Liver (tissue), 9 donors: ENCODE measurements around the gene ZNF341. TPM values are rescaled to one million over a fixed set of nuclear protein-coding genes. Genes with fewer than 3 reads are reported as not detected.

Experiments
- DNase-seq: peaks from one replicate; pipeline ENCODE4 v3.0.0-alpha.2; 2017; ENCODE audit warnings: low spot score
- H3K27ac ChIP-seq, 2 donors: one replicate each; pipeline ENCODE4 v1.7.0; 2013; ENCODE audit warnings: inconsistent platforms in 2 of 2, low read length in 2 of 2, control low read depth in 1 of 2, low read depth in 1 of 2, mild to moderate bottlenecking in 1 of 2
- H3K27me3 ChIP-seq, 4 donors: one replicate each; pipeline versions ENCODE4 v1.6.1 to v1.7.0; 2013; ENCODE audit warnings: low read length in 3 of 4, inconsistent platforms in 1 of 4, mild to moderate bottlenecking in 1 of 4, moderate library complexity in 1 of 4; ENCODE audit not compliant: control insufficient read depth in 4 of 4, insufficient read depth in 4 of 4
- H3K36me3 ChIP-seq, 4 donors: one replicate each; pipeline versions ENCODE4 v1.6.1 to v1.7.0; 2013; ENCODE audit warnings: low read length in 3 of 4, mild to moderate bottlenecking in 3 of 4, low read depth in 1 of 4, moderate library complexity in 1 of 4; ENCODE audit not compliant: control insufficient read depth in 4 of 4, insufficient read depth in 3 of 4
- H3K4me1 ChIP-seq, 4 donors: one replicate each; pipeline versions ENCODE4 v1.6.1 to v1.7.0; 2013; ENCODE audit warnings: low read length in 3 of 4, mild to moderate bottlenecking in 3 of 4, moderate library complexity in 1 of 4; ENCODE audit not compliant: control insufficient read depth in 4 of 4, insufficient read depth in 4 of 4
- H3K4me3 ChIP-seq, 3 donors: one replicate each; pipeline versions ENCODE4 v1.6.1 to v1.7.0; 2013; ENCODE audit warnings: low read length in 3 of 3, control low read depth in 1 of 3, low read depth in 1 of 3, mild to moderate bottlenecking in 1 of 3
- H3K9ac ChIP-seq, 2 donors: one replicate each; pipeline ENCODE4 v1.7.0; 2013; ENCODE audit warnings: low read length in 2 of 2, mild to moderate bottlenecking in 2 of 2, moderate library complexity in 2 of 2, control low read depth in 1 of 2, low read depth in 1 of 2
- H3K9me3 ChIP-seq, 4 donors: one replicate each; pipeline versions ENCODE4 v1.6.1 to v1.7.0; 2013; ENCODE audit warnings: low read length in 3 of 4; ENCODE audit not compliant: control insufficient read depth in 4 of 4
- EGR1 ChIP-seq, 2 donors: IDR thresholded peaks; 2 replicates each; pipeline ENCODE4 v1.6.1; 2016 to 2018; ENCODE audit warnings: antibody characterized with exemption in 2 of 2, low read depth in 2 of 2
- FOXA1 ChIP-seq: IDR thresholded peaks from 2 replicates; pipeline ENCODE4 v1.6.1; 2016; ENCODE audit warnings: antibody characterized with exemption
- FOXA2 ChIP-seq: IDR thresholded peaks from 2 replicates; pipeline ENCODE4 v1.6.1; 2016; ENCODE audit warnings: antibody characterized with exemption
- GABPA ChIP-seq, 2 donors: IDR thresholded peaks in 1 of 2; conservative IDR thresholded peaks in 1 of 2; 2 replicates each; pipeline ENCODE4 v1.6.1; 2016; ENCODE audit warnings: antibody characterized with exemption in 2 of 2, mild to moderate bottlenecking in 1 of 2, moderate library complexity in 1 of 2
- HNF4G ChIP-seq: IDR thresholded peaks from 2 replicates; pipeline ENCODE4 v1.6.1; 2016; ENCODE audit warnings: antibody characterized with exemption
- MAX ChIP-seq: IDR thresholded peaks from 2 replicates; pipeline ENCODE4 v1.6.1; 2016; ENCODE audit warnings: antibody characterized with exemption
- NR2F2 ChIP-seq: IDR thresholded peaks from 2 replicates; pipeline ENCODE4 v1.6.1; 2016; ENCODE audit warnings: antibody characterized with exemption
- RAD21 ChIP-seq, 2 donors: IDR thresholded peaks; 2 replicates each; pipeline ENCODE4 v1.6.1; 2016; ENCODE audit warnings: antibody characterized with exemption in 2 of 2, mild to moderate bottlenecking in 2 of 2
- REST ChIP-seq: IDR thresholded peaks from 2 replicates; pipeline ENCODE4 v1.6.1; 2016; ENCODE audit warnings: antibody characterized with exemption, mild to moderate bottlenecking
- RXRA ChIP-seq, 2 donors: IDR thresholded peaks; 2 replicates each; pipeline ENCODE4 v1.6.1; 2017 to 2018; ENCODE audit warnings: antibody characterized with exemption in 2 of 2, mild to moderate bottlenecking in 1 of 2
- SP1 ChIP-seq: IDR thresholded peaks from 2 replicates; pipeline ENCODE4 v1.6.1; 2018; ENCODE audit warnings: antibody characterized with exemption, mild to moderate bottlenecking
- YY1 ChIP-seq: IDR thresholded peaks from 2 replicates; pipeline ENCODE4 v1.6.1; 2016; ENCODE audit warnings: antibody characterized with exemption, mild to moderate bottlenecking
- WGBS: extraction: QIAGEN DNeasy Blood & Tissue Kit; methylation state at CpG from one replicate; pipeline ENCODE4 v1.1.7; 2013; 5-methylcytosine and 5-hydroxymethylcytosine counted together
- polyA plus RNA-seq, 2 donors: library from polyadenylated mRNA; stranded (reverse) in 1 of 2; unstranded in 1 of 2; fragments of 200-250 nt in 1 of 2; fragments of >200 nt in 1 of 2; fragmentation: Nextera tagmentation in 1 of 2; extraction: Ambion mirVana in 1 of 2; gene quantifications; one replicate each; pipeline versions ENCODE4 v1.2.1 to v1.2.3, GENCODE V29; 2013 to 2015
- total RNA-seq, 2 donors: library from RNA; depleted of rRNA; stranded (reverse); fragments of >200 nt; gene quantifications; one replicate each; pipeline ENCODE4 v1.2.3, GENCODE V29; 2014
- TF ChIP-seq, protein P1 (sequence below): IDR thresholded peaks from 2 replicates; pipeline ENCODE4 v1.6.1; 2016; ENCODE audit warnings: antibody characterized with exemption
- TF ChIP-seq, protein P2 (sequence below): fragments of 150-350 bp; IDR thresholded peaks from 2 replicates; pipeline ENCODE4 v1.5.1; 2017; ENCODE audit warnings: improper control_type of control experiment, low read depth, low read length; ENCODE audit not compliant: missing input control
- donor health status: healthy.
- donor health status: healthy.
- donor health status: healthy.
- donor health status: healthy.
- donor health status: healthy.

Gene ZNF341
- total and polyA plus RNA-seq, 4 donors = 0.69 to 1.1 (median 0.82) TPM

- Histone ChIP-seq H3K27me3 (no peaks in the 10 kb centered on the region), H3K4me1 (no peaks in the 10 kb centered on the region), H3K9me3 (no peaks in the 10 kb centered on the region), H3K27ac (no peak overlapping the region), H3K36me3 (peaks cover 0 to 11% (median under 1%) of the 10 kb centered on the region in 4 donors), H3K4me3 (no peak overlapping the region), H3K9ac (no peak overlapping the region)
- WGBS = 95% methylated on average over 5 of the region's 5 CpGs
- TF ChIP-seq RAD21 (IDR thresholded peaks at IDR 0.05) (no peak), GABPA (IDR thresholded peaks at IDR 0.05 in 1 of 2, conservative IDR thresholded peaks at IDR 0.05 in 1 of 2) (no peak), REST (no peak), FOXA2 (no peak), YY1 (no peak), RXRA (IDR thresholded peaks at IDR 0.05) (no peak)
- TF ChIP-seq, protein P1, sequence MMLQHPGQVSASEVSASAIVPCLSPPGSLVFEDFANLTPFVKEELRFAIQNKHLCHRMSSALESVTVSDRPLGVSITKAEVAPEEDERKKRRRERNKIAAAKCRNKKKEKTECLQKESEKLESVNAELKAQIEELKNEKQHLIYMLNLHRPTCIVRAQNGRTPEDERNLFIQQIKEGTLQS = no peak
- DNase-seq = no peak
These were observed 33.8 kb downstream of the ZNF341 start for GRCh38 chr20:33765592-33765991.

- H3K4me1 ChIP-seq = no peaks in the 10 kb centered on the region
- no peaks in the 10 kb centered on the region for H3K27me3 ChIP-seq
- WGBS = 98% methylated on average over 9 of the region's 9 CpGs
- no peak for DNase-seq
- peaks cover 0 to 11% (median 1%) of the 10 kb centered on the region in 4 donors for H3K36me3 ChIP-seq
- no peak overlapping the region for H3K4me3 ChIP-seq
- no peak overlapping the region for H3K27ac ChIP-seq
- no peak for TF ChIP-seq RAD21 (IDR thresholded peaks at IDR 0.05)
- no peak for TF ChIP-seq FOXA2
- no peak for TF ChIP-seq HNF4G
- no peak for TF ChIP-seq NR2F2
- TF ChIP-seq, protein P2, sequence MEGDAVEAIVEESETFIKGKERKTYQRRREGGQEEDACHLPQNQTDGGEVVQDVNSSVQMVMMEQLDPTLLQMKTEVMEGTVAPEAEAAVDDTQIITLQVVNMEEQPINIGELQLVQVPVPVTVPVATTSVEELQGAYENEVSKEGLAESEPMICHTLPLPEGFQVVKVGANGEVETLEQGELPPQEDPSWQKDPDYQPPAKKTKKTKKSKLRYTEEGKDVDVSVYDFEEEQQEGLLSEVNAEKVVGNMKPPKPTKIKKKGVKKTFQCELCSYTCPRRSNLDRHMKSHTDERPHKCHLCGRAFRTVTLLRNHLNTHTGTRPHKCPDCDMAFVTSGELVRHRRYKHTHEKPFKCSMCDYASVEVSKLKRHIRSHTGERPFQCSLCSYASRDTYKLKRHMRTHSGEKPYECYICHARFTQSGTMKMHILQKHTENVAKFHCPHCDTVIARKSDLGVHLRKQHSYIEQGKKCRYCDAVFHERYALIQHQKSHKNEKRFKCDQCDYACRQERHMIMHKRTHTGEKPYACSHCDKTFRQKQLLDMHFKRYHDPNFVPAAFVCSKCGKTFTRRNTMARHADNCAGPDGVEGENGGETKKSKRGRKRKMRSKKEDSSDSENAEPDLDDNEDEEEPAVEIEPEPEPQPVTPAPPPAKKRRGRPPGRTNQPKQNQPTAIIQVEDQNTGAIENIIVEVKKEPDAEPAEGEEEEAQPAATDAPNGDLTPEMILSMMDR = no peak
- TF ChIP-seq GABPA (IDR thresholded peaks at IDR 0.05 in 1 of 2, conservative IDR thresholded peaks at IDR 0.05 in 1 of 2) = no peak
- no peak overlapping the region for H3K9ac ChIP-seq
- H3K9me3 ChIP-seq = no peaks in the 10 kb centered on the region
These were observed 34.9 kb downstream of the ZNF341 start for GRCh38 chr20:33766686-33767085.

DNA sequence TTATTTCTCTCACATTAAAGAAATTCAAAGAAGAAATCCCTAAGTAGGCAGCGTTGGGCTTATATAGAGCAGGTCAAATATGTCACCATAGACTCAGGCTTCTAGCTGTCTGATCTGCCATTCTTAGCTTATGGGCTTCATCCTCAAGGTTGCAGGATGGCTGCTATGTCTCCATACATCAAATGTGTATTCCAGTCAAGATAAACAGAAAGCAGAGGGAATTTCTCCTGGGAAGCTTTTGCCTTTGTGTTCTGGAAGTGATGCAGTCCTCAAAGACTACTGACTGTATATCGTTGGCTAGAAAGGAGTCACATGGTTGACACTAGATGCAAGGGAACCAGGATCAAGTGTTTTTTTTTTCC, 36.0 kb downstream of the ZNF341 start:
- no peaks in the 10 kb centered on the region for H3K9me3 ChIP-seq
- 98% methylated on average over 2 of the region's 2 CpGs for WGBS
- TF ChIP-seq, protein P2 = no peak
- TF ChIP-seq RAD21 (IDR thresholded peaks at IDR 0.05) = no peak
- no peak for TF ChIP-seq GABPA (IDR thresholded peaks at IDR 0.05 in 1 of 2, conservative IDR thresholded peaks at IDR 0.05 in 1 of 2)
- TF ChIP-seq FOXA2 = no peak
- no peak for TF ChIP-seq EGR1 (IDR thresholded peaks at IDR 0.05; ENCODE audit: low read depth in 2 of 2)
- no peak for TF ChIP-seq REST
- no peak for TF ChIP-seq FOXA1
- TF ChIP-seq, protein P1 = no peak
- TF ChIP-seq YY1 = no peak
- no peak for TF ChIP-seq MAX
- no peak for TF ChIP-seq NR2F2
- TF ChIP-seq SP1 = no peak

More for the DNA sequence above, 36.0 kb downstream of the ZNF341 start:
- Histone ChIP-seq H3K27ac (no peak overlapping the region), H3K4me1 (no peaks in the 10 kb centered on the region), H3K9ac (no peak overlapping the region), H3K4me3 (no peak overlapping the region), H3K27me3 (no peaks in the 10 kb centered on the region), H3K36me3 (peaks cover 0 to 8% (median 1%) of the 10 kb centered on the region in 4 donors)
- no peak for DNase-seq
